Esophagus muscularis mucosa (tissue), 4 donors: Measurements from ENCODE around the gene DPH7. TPM values are rescaled to one million over a fixed set of nuclear protein-coding genes. Genes with fewer than 3 reads are reported as not detected.
"Not testable (repeated sequence)": the region's sequence is repeated elsewhere in the genome, so short reads cannot be mapped to it uniquely, and the experiment has no call there.

Experiments used
- DNase-seq: peaks from one replicate; pipeline ENCODE4 v3.0.0-alpha.2; 2017; ENCODE audit errors: extremely low spot score
- H3K27ac ChIP-seq, 4 donors: fragments of 200-600 bp; sonication (generic); replicated peaks in 1 of 4; 1 replicate in 3 of 4; 2 replicates in 1 of 4; pipeline ENCODE4 v1.5.1; 2016 to 2019; ENCODE audit warnings: mild to moderate bottlenecking in 1 of 4
- H3K27me3 ChIP-seq, 4 donors: fragments of 200-600 bp; sonication (generic); one replicate each; pipeline versions ENCODE4 v1.5.1 to v1.6.0; 2016 to 2019
- H3K36me3 ChIP-seq, 4 donors: fragments of 200-600 bp; sonication (generic); one replicate each; pipeline ENCODE4 v1.5.1; 2016 to 2019
- H3K4me1 ChIP-seq, 4 donors: fragments of 200-600 bp; sonication (generic); one replicate each; pipeline ENCODE4 v1.5.1; 2016 to 2019
- H3K4me3 ChIP-seq, 4 donors: fragments of 200-600 bp; sonication (generic); 1 replicate in 2 of 4; 2 replicates in 2 of 4; pipeline ENCODE4 v1.5.1; 2016 to 2019; ENCODE audit warnings: mild to moderate bottlenecking in 4 of 4, moderate library complexity in 1 of 4
- H3K9me3 ChIP-seq, 4 donors: fragments of 200-600 bp; sonication (generic); 1 replicate in 3 of 4; 2 replicates in 1 of 4; pipeline ENCODE4 v1.5.1; 2016 to 2019
- EP300 ChIP-seq: sonication (generic); formaldehyde crosslinking; IDR thresholded peaks from one replicate; pipeline ENCODE4 v1.6.1; 2017; ENCODE audit warnings: antibody characterized with exemption
- POLR2A ChIP-seq: fragments of 450-650 bp; IDR thresholded peaks from one replicate; pipeline ENCODE4 v1.6.1; 2017; ENCODE audit warnings: antibody characterized with exemption, moderate library complexity, mild to moderate bottlenecking, low read depth
- POLR2AphosphoS5 ChIP-seq, 2 donors: sonication (generic); formaldehyde crosslinking; IDR thresholded peaks; one replicate each; pipeline ENCODE4 v1.6.1; 2017; ENCODE audit warnings: antibody characterized with exemption in 2 of 2
- WGBS: methylation state at CpG from one replicate; pipeline ENCODE4 v1.1.5; 2018; 5-methylcytosine and 5-hydroxymethylcytosine counted together
- intact Hi-C: fragments of 100-400 bp; cut with DNase I; formaldehyde crosslinking; loops from one replicate; pipeline ENCODE4 v1.15.1; 2023
- total RNA-seq, 4 donors: library from RNA; depleted of rRNA; stranded (reverse); fragments of >200 nt; gene quantifications; one replicate each; pipeline versions ENCODE4 v1.1.0 to v1.2.1, GENCODE V29; 2016
- TF ChIP-seq, protein P1 (sequence below), 3 experiments: fragments of 200-600 bp in 2 of 3; fragments of 450-650 bp in 1 of 3; sonication (generic) in 2 of 3; IDR thresholded peaks; one replicate each; pipeline ENCODE4 v1.5.1; 2017 to 2019; ENCODE audit warnings: antibody characterized with exemption in 3 of 3, mild to moderate bottlenecking in 2 of 3, moderate library complexity in 1 of 3

The DPH7 gene
- total RNA-seq, 4 donors from 2014 or later: 19.9 to 27.8 (median 24.8) TPM

DNA sequence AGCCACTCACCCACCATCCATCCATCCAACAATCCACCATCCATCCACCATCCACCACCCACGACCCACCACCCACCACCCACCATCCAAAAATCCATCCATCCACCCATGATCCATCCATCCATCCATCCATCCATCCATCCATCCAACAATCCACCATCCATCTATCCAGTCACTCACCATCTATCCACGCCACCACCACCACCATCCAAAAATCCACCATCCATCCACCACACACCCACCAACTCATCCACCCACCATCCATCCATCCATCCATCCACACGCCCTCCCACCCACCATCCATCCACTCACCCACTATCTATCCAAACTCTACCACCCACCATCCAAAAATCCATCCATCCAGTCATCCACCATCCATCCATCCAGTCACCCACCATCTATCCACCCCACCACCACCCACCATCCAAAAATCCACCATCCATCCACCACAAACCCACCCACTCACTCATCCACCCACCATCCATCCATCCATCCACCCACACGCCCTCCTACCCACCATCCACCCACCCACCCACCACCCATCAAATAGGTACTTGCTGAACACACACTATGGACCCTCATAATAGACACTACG lies 9.0 kb downstream of the DPH7 start:
- Histone ChIP-seq H3K4me3 (no peak overlapping the region), H3K27ac (no peak overlapping the region), H3K9me3 (no peaks in the 10 kb centered on the region), H3K4me1 (peaks cover 0 to 3% (median under 1%) of the 10 kb centered on the region in 4 donors), H3K27me3 (no peaks in the 10 kb centered on the region), H3K36me3 (peaks cover 26 to 55% (median 38%) of the 10 kb centered on the region in 4 donors)
- 97% methylated on average over 5 of the region's 5 CpGs for WGBS
- intact Hi-C loops: no loop called here
- TF ChIP-seq, protein P1, sequence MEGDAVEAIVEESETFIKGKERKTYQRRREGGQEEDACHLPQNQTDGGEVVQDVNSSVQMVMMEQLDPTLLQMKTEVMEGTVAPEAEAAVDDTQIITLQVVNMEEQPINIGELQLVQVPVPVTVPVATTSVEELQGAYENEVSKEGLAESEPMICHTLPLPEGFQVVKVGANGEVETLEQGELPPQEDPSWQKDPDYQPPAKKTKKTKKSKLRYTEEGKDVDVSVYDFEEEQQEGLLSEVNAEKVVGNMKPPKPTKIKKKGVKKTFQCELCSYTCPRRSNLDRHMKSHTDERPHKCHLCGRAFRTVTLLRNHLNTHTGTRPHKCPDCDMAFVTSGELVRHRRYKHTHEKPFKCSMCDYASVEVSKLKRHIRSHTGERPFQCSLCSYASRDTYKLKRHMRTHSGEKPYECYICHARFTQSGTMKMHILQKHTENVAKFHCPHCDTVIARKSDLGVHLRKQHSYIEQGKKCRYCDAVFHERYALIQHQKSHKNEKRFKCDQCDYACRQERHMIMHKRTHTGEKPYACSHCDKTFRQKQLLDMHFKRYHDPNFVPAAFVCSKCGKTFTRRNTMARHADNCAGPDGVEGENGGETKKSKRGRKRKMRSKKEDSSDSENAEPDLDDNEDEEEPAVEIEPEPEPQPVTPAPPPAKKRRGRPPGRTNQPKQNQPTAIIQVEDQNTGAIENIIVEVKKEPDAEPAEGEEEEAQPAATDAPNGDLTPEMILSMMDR (IDR thresholded peaks at IDR 0.05): no peak
- TF ChIP-seq POLR2A (no peak), EP300 (no peak), POLR2AphosphoS5 (IDR thresholded peaks at IDR 0.05) (no peak)
- no peak for DNase-seq

DNA sequence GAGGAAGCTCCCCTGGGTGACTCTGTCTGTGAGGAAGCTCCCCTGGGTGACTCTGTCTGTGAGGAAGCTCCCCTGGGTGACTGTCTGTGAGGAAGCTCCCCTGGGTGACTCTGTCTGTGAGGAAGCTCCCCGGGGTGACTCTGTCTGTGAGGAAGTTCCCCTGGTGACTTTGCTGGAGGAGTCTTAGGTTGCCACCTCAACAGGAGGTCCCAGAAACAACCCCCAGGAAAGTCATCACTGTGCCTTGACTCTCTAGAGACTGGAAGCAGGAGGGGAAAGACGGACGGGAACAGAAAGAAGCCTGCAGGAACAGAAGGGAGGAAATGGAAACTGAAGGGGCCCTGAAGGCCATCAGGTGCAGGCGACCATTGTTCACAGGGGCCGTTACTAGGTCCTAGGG lies 10.3 kb downstream of the DPH7 start:
- H3K9me3 ChIP-seq, H3K27ac ChIP-seq, H3K4me3 ChIP-seq, DNase-seq, H3K4me1 ChIP-seq, H3K27me3 ChIP-seq, intact Hi-C loops: not testable (repeated sequence)
- H3K36me3 ChIP-seq: peaks cover 27 to 56% (median 40%) of the 10 kb centered on the region in 4 donors
- WGBS: 85% methylated on average over 5 of the region's 5 CpGs

DNA sequence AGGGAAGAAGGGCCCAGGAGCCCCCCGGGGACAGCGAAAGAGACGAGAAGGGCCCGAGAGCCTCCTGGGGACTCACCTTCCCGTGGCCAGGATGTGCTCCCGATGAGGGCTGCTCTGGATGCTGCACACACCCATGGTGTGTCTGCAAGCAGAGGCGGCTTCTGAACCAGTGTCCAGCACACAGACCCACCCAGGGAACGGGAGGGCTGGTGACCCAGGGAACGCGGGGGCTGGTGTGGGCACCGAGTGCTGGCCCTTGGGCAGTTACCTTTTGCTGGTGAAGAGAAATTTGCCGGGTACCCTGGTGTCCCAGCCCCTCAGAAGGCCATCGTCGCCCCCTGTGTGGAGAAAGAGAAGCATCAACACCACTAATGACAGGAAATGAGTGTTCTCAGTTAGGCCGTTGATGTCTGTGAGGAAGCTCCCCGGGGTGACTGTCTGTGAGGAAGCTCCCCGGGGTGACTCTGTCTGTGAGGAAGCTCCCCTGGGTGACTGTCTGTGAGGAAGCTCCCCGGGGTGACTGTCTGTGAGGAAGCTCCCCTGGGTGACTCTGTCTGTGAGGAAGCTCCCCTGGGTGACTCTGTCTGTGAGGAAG lies 13.8 kb downstream of the DPH7 start:
- Histone ChIP-seq H3K27ac (no peak overlapping the region), H3K27me3 (no peaks in the 10 kb centered on the region), H3K36me3 (peaks cover 21 to 47% (median 39%) of the 10 kb centered on the region in 4 donors), H3K4me1 (no peaks in the 10 kb centered on the region), H3K9me3 (no peaks in the 10 kb centered on the region), H3K4me3 (no peak overlapping the region)
- no peak for TF ChIP-seq POLR2AphosphoS5 (IDR thresholded peaks at IDR 0.05)
- no peak for TF ChIP-seq POLR2A
- TF ChIP-seq EP300: no peak
- TF ChIP-seq, protein P1 (IDR thresholded peaks at IDR 0.05): no peak
- intact Hi-C loops: no loop called here
- no peak for DNase-seq
- 87% methylated on average over 8 of the region's 18 CpGs for WGBS

DNA sequence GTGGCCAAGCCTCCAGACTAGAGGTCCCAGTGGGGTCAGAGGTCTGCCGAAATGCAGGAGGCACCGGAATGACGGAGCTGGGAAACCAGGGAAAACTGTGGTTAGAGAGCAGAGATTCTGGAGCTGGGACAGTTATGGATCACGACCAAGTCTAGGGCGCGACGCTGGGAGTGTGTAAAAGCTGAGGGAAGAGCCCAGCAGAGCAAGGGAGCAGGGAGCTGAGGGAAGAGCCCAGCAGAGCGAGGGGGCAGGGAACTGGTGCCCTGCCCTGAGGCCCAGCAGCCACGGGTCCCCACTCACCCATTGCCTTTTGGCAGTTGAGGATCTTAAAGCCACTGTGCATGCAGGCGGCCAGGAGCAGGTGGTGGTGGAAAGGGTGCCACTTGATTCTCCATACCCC lies 14.6 kb downstream of the DPH7 start:
- Histone ChIP-seq H3K27ac (no peak overlapping the region), H3K36me3 (peaks cover 21 to 55% (median 45%) of the 10 kb centered on the region in 4 donors)
- WGBS: 92% methylated on average over 10 of the region's 10 CpGs

DNA sequence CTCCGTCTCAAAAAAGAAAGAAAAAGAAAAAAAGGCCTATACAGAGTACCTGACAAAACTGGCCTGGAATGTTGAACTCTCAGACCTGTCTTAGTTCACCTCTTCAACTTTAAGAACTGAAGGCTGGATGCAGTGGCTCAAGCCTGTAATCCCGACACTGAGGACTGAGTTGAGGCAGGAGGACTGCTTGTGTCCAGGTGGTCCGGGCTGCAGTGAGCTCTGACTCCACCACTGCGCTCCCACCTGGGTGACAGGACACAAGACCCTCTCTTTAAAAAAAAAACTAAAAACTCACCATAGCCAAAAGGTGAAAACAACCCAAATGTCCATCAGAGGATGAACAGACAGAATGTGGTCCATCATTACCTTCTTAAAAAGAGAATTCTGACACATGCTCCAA lies 20.6 kb downstream of the DPH7 start:
- 96% methylated on average over 4 of the region's 4 CpGs for WGBS
- intact Hi-C loops: no loop called here

More for the DNA sequence above, 14.6 kb downstream of the DPH7 start:
- TF ChIP-seq, protein P1 (IDR thresholded peaks at IDR 0.05): no peak
- TF ChIP-seq POLR2AphosphoS5 (IDR thresholded peaks at IDR 0.05): no peak
- TF ChIP-seq POLR2A: no peak
- TF ChIP-seq EP300: no peak
- no peak overlapping the region for H3K4me3 ChIP-seq
- no peaks in the 10 kb centered on the region for H3K4me1 ChIP-seq
- H3K9me3 ChIP-seq: no peaks in the 10 kb centered on the region
- no peak for DNase-seq
- intact Hi-C loops: no loop called here
- no peaks in the 10 kb centered on the region for H3K27me3 ChIP-seq

More for the DNA sequence above, 20.6 kb downstream of the DPH7 start:
- Histone ChIP-seq H3K4me3 (no peak overlapping the region), H3K27me3 (no peaks in the 10 kb centered on the region), H3K4me1 (peaks cover 0 to 19% (median 13%) of the 10 kb centered on the region in 4 donors), H3K36me3 (peaks cover 14 to 86% (median 70%) of the 10 kb centered on the region in 4 donors), H3K27ac (no peak overlapping the region), H3K9me3 (no peaks in the 10 kb centered on the region)
- TF ChIP-seq EP300 (no peak), POLR2AphosphoS5 (IDR thresholded peaks at IDR 0.05) (no peak), POLR2A (no peak)
- TF ChIP-seq, protein P1 (IDR thresholded peaks at IDR 0.05): no peak
- no peak for DNase-seq
